Measurements from ENCODE around the gene SLF2.

The SLF2 gene

GRCh38 chr10:100988166-100988565 is 75.4 kb downstream of the SLF2 start:
- no peak for DNase-seq (ENCODE audit: extremely low spot score, insufficient read length, low read depth)
- no peak for FAIRE-seq

GRCh38 chr10:100989088-100989487 is 76.3 kb downstream of the SLF2 start:
- FAIRE-seq, result no peak
- DNase-seq (ENCODE audit: extremely low spot score, insufficient read length, low read depth), result no peak

- DNase-seq (ENCODE audit: extremely low spot score, insufficient read length, low read depth) (no peak), FAIRE-seq (no peak)
Measured at GRCh38 chr10:100993986-100994708, 81.4 kb downstream of the SLF2 start.

- DNase-seq (ENCODE audit: extremely low spot score, insufficient read length, low read depth) (no peak), FAIRE-seq (no peak)
Measured at GRCh38 chr10:100995181-100995580, 82.4 kb downstream of the SLF2 start.

- no peak for DNase-seq (ENCODE audit: extremely low spot score, insufficient read length, low read depth)
- no peak for FAIRE-seq
Measured at GRCh38 chr10:100996678-100997359, 84.1 kb downstream of the SLF2 start.

GRCh38 chr10:100997360-100998182 is 84.8 kb downstream of the SLF2 start:
- peak; percentile 77 for FAIRE-seq
- peak; percentile 49 for DNase-seq (ENCODE audit: extremely low spot score, insufficient read length, low read depth)

GRCh38 chr10:100998183-100998990 is 85.6 kb downstream of the SLF2 start:
- FAIRE-seq (no peak), DNase-seq (ENCODE audit: extremely low spot score, insufficient read length, low read depth) (peak; percentile 53)

GRCh38 chr10:100998991-100999741 is 86.4 kb downstream of the SLF2 start:
- FAIRE-seq, result peak; percentile 76
- peak; percentile 84 for DNase-seq (ENCODE audit: extremely low spot score, insufficient read length, low read depth)

GRCh38 chr10:100999742-101000126 is 87.0 kb downstream of the SLF2 start, which contains the start of gene LZTS2:
Gene LZTS2, plus strand, starts transcription at chr10:100999808. Its CDS starts 2,731 bp downstream, at chr10:101002539.
- no peak for DNase-seq (ENCODE audit: extremely low spot score, insufficient read length, low read depth)
- FAIRE-seq, result no peak

- FAIRE-seq (no peak), DNase-seq (ENCODE audit: extremely low spot score, insufficient read length, low read depth) (no peak)
Measured at GRCh38 chr10:101000127-101000914, 87.6 kb downstream of the SLF2 start.

- FAIRE-seq, result no peak
- no peak for DNase-seq (ENCODE audit: extremely low spot score, insufficient read length, low read depth)
Measured at GRCh38 chr10:101000915-101001658, 88.3 kb downstream of the SLF2 start.

GRCh38 chr10:101001659-101002035 is 88.9 kb downstream of the SLF2 start:
- DNase-seq (ENCODE audit: extremely low spot score, insufficient read length, low read depth) (no peak), FAIRE-seq (no peak)

GRCh38 chr10:101002456-101002855 is 89.7 kb downstream of the SLF2 start:
- FAIRE-seq, result no peak
- DNase-seq (ENCODE audit: extremely low spot score, insufficient read length, low read depth), result no peak

- FAIRE-seq (no peak), DNase-seq (ENCODE audit: extremely low spot score, insufficient read length, low read depth) (no peak)
Measured at GRCh38 chr10:101003639-101004206, 91.0 kb downstream of the SLF2 start.

- no peak for FAIRE-seq
- no peak for DNase-seq (ENCODE audit: extremely low spot score, insufficient read length, low read depth)
Measured at GRCh38 chr10:101005361-101005760, 92.6 kb downstream of the SLF2 start.

GRCh38 chr10:101005869-101006567 is 93.3 kb downstream of the SLF2 start:
- DNase-seq (ENCODE audit: extremely low spot score, insufficient read length, low read depth) (no peak), FAIRE-seq (no peak)

GRCh38 chr10:101006593-101007098 is 93.9 kb downstream of the SLF2 start:
- no peak for DNase-seq (ENCODE audit: extremely low spot score, insufficient read length, low read depth)
- no peak for FAIRE-seq

All from GM18507 (cell line).